GM21737 (cell line): ENCODE measurements around the gene HECTD1.
"Not testable (repeated sequence)": the region's sequence is repeated elsewhere in the genome, so short reads cannot be mapped to it uniquely, and the experiment has no call there.

ENCODE experiments used
- ATAC-seq: cut with Tn5 transposase; IDR thresholded peaks from one replicate; pipeline ENCODE4 v1.9.1; 2021; ENCODE audit warnings: mild to moderate bottlenecking, moderate library complexity; ENCODE audit not compliant: unreplicated experiment

Gene HECTD1

DNA sequence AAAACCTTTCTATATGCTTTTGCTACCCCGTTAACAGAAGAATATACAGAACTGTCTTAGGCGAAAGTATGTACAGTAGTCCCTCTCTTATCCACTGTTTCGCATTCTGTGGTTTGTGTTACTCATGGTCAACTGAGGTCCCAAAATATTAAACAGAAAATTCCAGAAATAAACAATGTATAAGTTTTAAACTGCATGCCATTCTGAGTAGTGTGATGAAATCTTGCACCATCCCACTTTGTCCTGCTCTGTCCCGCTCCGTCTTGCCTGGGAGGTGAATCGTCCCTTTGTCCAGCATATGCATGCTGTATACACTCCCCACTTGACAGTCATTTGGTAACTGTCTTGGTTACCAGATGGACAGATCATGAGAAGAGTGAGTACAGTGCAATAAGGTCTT lies 111.3 kb downstream of the HECTD1 start:
- no peak for ATAC-seq

- ATAC-seq: not testable (repeated sequence)
Measured at GRCh38 chr14:31095817-31096216, 111.8 kb downstream of the HECTD1 start.

DNA sequence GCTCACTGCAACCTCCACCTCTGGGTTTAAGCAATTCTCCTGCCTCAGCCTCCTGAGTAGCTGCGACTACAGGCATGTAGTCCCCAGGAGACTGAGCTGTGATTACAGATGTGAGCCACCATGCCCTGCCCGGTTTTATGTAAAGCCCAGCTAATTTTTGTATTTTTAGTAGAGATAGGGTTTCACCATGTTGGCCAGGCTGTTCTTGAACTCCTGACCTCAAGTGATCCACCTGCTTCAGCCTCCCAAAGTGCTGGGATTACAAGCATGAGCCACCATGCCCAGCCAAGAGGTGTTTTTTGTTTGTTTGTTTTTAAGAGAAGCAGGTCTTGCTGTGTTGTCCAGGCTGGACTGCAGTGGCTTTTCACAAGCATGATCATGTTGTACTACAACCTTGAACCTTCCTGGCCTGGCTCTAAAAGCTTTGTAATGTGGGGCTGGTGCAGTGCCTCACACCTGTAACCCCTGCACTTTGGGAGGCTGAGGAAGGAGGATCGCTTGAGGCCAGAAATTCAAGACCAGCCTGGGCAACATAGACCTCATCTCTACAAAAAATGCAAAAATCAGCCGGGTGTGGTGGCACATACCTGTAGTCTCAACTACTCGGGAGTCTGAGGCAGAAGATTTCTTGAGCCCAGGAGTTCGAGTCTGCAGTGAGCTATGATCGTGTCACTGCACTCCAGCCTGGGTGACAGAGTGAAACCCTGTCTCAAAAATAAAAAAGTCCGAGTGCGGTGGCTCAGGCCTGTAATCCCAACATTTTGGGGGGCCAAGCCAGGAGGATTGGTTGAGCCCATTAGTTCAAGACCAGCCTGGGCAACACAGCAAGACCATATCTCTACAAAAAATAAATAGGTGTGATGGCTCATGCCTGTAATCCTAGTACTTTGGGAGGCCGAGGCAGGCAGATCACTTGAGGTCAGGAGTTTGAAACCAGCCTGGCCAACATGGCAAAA lies 113.4 kb downstream of the HECTD1 start:
- not testable (repeated sequence) for ATAC-seq

DNA sequence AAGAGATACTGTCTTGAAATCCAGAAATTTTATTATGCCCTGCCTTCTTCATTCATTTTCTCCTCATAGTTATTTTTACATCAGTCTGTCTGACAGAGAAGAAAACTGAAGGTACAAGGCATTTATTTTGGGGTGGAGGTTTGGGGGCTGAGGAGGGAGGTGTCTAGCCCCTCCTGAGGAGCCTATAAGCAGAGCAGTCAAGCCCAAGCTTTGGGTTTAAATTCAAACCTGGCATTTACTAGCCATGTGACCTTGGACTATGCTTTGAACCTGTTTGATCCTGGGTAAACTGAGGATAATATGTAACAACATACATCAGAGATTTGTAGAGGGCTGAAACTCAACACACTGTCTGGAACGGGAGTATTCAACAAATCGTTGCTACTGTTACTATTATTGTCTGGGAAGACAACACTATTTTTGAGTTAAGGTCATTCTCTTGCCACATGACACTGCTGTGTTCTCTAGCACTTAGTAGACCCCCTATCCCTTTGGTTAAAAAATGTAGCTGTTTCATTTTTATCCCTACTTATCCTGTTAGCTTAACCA lies 115.4 kb downstream of the HECTD1 start:
- no peak for ATAC-seq

- no peak for ATAC-seq
Measured at GRCh38 chr14:31090883-31091764, 116.5 kb downstream of the HECTD1 start.

DNA sequence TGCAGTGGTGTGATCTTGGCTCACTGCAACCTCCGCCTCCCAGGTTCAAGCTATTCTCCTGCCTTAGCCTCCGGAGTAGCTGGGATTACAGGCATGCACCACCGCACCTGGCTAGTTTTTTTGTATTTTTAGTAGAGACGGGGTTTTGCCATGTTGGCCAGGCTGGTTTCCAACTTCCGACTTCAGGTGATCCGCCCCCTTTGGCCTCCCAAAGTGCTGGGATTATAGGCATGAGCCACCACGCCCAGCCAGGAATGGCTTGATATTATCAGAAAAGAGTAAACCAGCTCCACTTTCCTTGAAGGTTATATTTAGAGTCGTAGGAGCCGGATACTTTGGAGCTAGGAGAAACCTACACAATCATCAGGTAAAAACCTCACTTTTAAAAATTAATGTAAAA lies 121.1 kb downstream of the HECTD1 start:
- not testable (repeated sequence) for ATAC-seq

GRCh38 chr14:31085027-31085426 lies 122.6 kb downstream of the HECTD1 start:
- no peak for ATAC-seq

DNA sequence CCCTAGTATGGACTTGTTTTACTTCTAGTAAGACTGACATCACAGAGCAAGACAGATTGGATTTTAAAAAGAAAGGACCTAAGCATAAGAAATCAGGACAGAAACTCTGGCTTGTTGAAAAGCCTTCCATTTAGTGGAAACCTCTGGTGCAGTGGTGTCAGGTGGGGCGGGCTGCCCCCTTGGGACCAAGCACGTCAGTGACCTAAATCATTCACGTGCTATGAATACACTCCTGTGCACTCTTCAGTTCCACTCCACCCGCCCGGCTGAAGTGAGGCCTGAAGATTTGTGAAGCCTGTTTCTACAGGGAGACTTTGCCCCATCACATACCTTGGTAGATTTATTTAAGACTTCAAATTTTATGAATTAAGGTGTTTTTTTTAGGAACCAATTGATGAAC lies 123.2 kb downstream of the HECTD1 start:
- peak; percentile 65 for ATAC-seq

DNA sequence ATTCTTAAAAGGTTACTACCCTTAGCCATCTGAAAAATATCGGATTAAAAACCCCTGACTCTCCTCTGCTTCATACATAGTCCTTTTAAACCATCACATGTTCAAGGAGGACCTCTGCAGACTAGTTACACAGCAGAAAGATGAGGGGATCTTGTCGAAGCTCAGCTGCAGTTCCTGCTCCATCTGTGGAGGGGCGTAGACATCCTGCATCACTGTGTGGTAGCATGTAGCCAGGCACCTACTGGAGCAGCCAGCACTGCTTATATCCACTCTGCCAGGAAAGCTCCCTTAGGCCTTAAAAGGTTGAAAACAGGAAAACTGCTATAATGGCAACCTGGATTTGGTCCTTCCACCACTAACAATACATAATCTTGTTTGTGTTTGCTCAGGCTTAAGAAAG lies 123.8 kb downstream of the HECTD1 start:
- no peak for ATAC-seq

- ATAC-seq: no peak
Measured at GRCh38 chr14:31080484-31080883, 127.1 kb downstream of the HECTD1 start.

GRCh38 chr14:31080056-31080455 lies 127.5 kb downstream of the HECTD1 start:
- no peak for ATAC-seq

DNA sequence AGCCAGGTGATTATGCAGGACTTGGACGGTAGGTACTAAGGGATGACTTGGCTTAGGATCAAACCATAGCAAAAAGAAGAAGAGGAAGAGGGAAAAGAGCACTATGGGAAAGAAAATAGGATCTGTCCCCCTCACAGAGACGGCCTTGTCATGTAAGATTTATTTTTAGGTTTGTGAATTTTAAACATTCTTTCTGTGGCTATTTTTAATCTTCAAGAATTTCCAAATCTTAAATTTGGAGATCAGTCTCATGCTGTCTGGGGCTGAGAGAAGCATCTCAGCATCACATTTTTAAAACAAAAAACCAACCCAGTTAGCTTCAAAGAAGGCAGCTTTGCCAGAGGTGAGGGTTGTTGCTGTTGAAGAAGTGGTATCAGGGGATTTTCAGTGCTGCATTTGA lies 128.8 kb downstream of the HECTD1 start:
- no peak for ATAC-seq

GRCh38 chr14:31075144-31075543 lies 132.4 kb downstream of the HECTD1 start:
- no peak for ATAC-seq

GRCh38 chr14:31071151-31071550 lies 136.4 kb downstream of the HECTD1 start:
- no peak for ATAC-seq

- ATAC-seq: no peak
Measured at GRCh38 chr14:31070431-31070830, 137.2 kb downstream of the HECTD1 start.

DNA sequence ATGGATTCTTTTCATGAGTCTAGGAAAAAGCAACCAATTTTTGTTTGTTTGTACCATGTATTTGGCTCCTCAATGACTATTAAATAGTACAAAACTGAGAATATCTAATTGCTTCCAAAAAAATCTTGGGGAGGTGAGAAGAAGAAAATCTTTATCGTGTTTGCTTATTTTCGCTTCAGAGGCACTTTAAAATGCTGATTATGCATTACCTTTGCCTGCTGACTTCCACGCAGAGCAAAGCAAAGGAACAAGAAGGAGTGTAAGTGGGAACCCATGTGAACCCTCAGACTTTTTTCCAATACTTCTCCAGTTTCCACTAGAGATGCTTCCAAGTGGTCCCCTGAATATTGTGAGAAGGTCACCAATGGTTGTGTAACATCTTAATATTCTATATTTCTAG lies 138.2 kb downstream of the HECTD1 start:
- ATAC-seq: no peak

DNA sequence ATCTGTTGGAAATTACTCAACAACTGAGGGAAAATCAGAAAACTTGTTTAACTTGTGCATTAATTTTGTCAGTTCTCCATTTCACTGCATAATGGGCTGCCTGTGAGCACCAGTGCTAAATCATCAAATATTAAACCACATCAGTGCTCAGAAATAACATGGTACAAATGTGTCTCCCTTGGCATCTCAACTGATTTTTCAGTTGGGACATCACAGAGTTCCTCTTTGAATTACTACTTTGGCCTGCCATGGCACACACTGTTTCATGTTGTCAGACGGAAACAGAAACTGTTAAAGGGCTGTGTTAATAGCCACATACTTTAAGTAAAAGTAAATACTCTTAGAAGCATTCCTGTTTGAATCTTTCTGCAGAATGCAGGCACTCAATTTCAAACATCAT lies 139.4 kb downstream of the HECTD1 start:
- ATAC-seq: no peak

DNA sequence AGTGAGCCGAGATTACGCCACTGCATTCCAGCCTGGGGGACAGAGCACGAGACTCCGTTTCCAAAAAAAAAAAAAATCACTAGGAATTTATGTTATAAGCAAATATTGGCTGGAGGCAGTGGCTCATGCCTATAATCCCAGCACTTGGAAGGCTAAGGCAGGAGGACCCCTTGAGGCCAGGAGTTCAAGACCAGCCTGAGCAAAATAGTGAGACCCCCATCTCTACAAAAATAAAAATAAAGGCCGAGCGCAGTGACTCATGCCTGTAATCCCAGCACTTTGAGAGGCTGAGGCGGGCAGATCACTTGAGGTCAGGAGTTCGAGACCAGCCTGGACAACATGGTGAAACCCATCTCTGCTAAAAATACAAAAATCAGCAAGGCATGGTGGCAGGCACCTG lies 144.7 kb downstream of the HECTD1 start:
- not testable (repeated sequence) for ATAC-seq

GRCh38 chr14:31060253-31060875 lies 147.2 kb downstream of the HECTD1 start:
- ATAC-seq: no peak

GRCh38 chr14:31059152-31059924 lies 148.3 kb downstream of the HECTD1 start:
- ATAC-seq: no peak
